22Rv1 (cell line): ENCODE data around the gene IL27RA.

ENCODE experiments used
- H3K27ac ChIP-seq: fragments of 450-650 bp; 2 replicates; pipeline ENCODE4 v1.5.1; 2017
- CTCF ChIP-seq: fragments of 450-650 bp; IDR thresholded peaks from 2 replicates; pipeline ENCODE4 v1.5.1; 2017; ENCODE audit warnings: mild to moderate bottlenecking
- ZFX ChIP-seq: fragments of 450-650 bp; IDR thresholded peaks from 2 replicates; pipeline ENCODE4 v1.6.1; 2017; ENCODE audit warnings: antibody characterized with exemption, borderline replicate concordance

The IL27RA gene

GRCh38 chr19:14091813-14092462 lies 60.4 kb downstream of the IL27RA start:
- H3K27ac ChIP-seq = peak overlapping the region; percentile 90
- TF ChIP-seq ZFX (no peak), CTCF (no peak)

GRCh38 chr19:14093117-14093823 lies 61.7 kb downstream of the IL27RA start:
- no peak for TF ChIP-seq CTCF
- TF ChIP-seq ZFX = no peak
- H3K27ac ChIP-seq = 0 out of 2 replicates have a peak overlapping the region, but pooled peaks have one; percentile 4

GRCh38 chr19:14094854-14095253 lies 63.3 kb downstream of the IL27RA start:
- no peak overlapping the region for H3K27ac ChIP-seq
- no peak for TF ChIP-seq CTCF
- no peak for TF ChIP-seq ZFX

- no peak overlapping the region for H3K27ac ChIP-seq
- TF ChIP-seq CTCF (no peak), ZFX (no peak)
Observed at GRCh38 chr19:14096272-14096992, 64.9 kb downstream of the IL27RA start.

GRCh38 chr19:14097532-14098151 lies 66.1 kb downstream of the IL27RA start:
- no peak overlapping the region for H3K27ac ChIP-seq
- peak; percentile 6; the same call in 1 of the 2 replicates for TF ChIP-seq CTCF
- TF ChIP-seq ZFX = no peak

GRCh38 chr19:14101003-14101545 lies 69.5 kb downstream of the IL27RA start:
- no peak for TF ChIP-seq ZFX
- no peak for TF ChIP-seq CTCF
- H3K27ac ChIP-seq = no peak overlapping the region
